ENCODE data around the gene ZNF844. TPM values are rescaled to one million over a fixed set of nuclear protein-coding genes. Genes with fewer than 3 reads are reported as not detected.

The ZNF844 gene
- total and polyA plus RNA-seq, 2 of the 8 experiments (the other 6 are each of a cell fraction or from before 2014, with no cell fraction given): 3.1 to 9.8 TPM

DNA sequence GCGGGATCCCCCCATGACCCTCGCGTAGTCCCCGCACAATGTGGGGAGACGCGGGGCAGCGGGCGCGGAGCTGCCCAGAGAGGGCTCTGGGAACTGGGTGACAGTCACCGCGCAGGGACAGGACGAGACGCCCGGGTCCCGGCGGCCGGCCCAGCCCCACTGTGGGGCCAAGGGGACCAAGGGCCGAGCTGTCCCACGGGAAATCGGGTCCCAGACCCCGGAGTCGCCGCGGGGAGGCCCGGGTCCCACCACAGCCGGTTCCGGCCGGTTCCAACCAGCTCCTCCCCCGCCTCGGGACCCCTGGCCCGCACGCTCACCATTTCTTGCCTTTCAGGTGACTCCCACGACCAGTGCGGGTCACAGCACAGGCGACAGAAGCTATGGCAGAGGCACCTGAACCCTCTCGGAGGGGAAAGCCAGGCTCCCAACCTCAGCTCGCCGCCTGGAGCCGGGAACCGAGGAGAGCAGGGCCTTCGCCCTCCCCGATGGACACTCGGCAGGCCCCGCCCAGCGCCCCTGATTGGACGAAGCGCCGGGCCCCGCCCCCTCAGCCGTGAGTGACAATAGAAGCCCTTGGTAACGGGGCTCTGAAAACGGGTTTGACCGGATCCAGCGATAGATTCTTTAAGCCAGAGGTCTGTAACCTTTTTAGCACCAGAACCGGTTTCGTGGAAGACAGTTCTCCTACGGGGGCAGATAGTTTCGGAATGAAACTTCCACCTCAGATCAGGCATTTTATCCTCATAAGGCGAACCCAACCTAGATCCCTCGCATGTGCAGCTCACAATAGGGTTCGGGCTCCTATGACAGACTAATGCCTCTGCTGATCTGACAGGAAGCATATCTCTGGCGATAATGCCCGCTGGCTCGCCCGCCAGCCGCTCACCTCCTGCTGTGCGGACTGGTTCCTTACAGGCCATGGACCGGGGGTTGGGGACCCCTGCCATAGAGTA is 29.0 kb upstream of the ZNF844 start, which contains the start of gene ZNF433 (continued):
- TF ChIP-seq EGR1 (IDR thresholded peaks at IDR 0.05; ENCODE audit: borderline replicate concordance, low read depth, low read length): 0 out of 2 replicates have a peak, but pooled peaks have one; percentile 24
- TF ChIP-seq SRF (IDR thresholded peaks at IDR 0.05; ENCODE audit: low read depth, low read length): no peak
- TF ChIP-seq, protein P1, sequence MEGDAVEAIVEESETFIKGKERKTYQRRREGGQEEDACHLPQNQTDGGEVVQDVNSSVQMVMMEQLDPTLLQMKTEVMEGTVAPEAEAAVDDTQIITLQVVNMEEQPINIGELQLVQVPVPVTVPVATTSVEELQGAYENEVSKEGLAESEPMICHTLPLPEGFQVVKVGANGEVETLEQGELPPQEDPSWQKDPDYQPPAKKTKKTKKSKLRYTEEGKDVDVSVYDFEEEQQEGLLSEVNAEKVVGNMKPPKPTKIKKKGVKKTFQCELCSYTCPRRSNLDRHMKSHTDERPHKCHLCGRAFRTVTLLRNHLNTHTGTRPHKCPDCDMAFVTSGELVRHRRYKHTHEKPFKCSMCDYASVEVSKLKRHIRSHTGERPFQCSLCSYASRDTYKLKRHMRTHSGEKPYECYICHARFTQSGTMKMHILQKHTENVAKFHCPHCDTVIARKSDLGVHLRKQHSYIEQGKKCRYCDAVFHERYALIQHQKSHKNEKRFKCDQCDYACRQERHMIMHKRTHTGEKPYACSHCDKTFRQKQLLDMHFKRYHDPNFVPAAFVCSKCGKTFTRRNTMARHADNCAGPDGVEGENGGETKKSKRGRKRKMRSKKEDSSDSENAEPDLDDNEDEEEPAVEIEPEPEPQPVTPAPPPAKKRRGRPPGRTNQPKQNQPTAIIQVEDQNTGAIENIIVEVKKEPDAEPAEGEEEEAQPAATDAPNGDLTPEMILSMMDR (IDR thresholded peaks at IDR 0.05; ENCODE audit: control extremely low read depth in 1 of 3, insufficient read depth in 1 of 3, low read depth in 1 of 3, low read length in 3 of 3): peak in 1 of 3 experiments; percentile 11; a peak in 1 of 4 replicates
- TF ChIP-seq EZH2 (IDR thresholded peaks at IDR 0.05; ENCODE audit: low read depth, low read length, severe bottlenecking): no peak
- peak; percentile 90 for TF ChIP-seq SP1 (IDR thresholded peaks at IDR 0.05; ENCODE audit: low read depth, low read length)
- TF ChIP-seq RAD21 (IDR thresholded peaks at IDR 0.05 in 1 of 2, conservative IDR thresholded peaks at IDR 0.05 in 1 of 2; ENCODE audit: low read depth in 2 of 2, low read length in 2 of 2): no peak
- TF ChIP-seq TBP (IDR thresholded peaks at IDR 0.05; ENCODE audit: low read depth, low read length): peak; percentile 55; the same call in 1 of the 2 replicates
- TF ChIP-seq ZNF274 (IDR thresholded peaks at IDR 0.05; ENCODE audit: borderline replicate concordance, extremely low read depth, low read length): no peak
- TF ChIP-seq SIX5 (IDR thresholded peaks at IDR 0.05; ENCODE audit: low read depth, low read length): no peak
- TF ChIP-seq TAF1 (IDR thresholded peaks at IDR 0.05; ENCODE audit: low read depth, low read length): peak; percentile 83
- no peak for TF ChIP-seq CHD1 (IDR thresholded peaks at IDR 0.05; ENCODE audit: low read depth, low read length)
- no peak; the same call in 1 of the 2 replicates for TF ChIP-seq KDM1A (IDR thresholded peaks at IDR 0.05; ENCODE audit: borderline replicate concordance, low read length)
- TF ChIP-seq KDM4A (IDR thresholded peaks at IDR 0.05; ENCODE audit: low read depth, low read length, severe bottlenecking): peak; percentile 71
- TF ChIP-seq ASH2L (IDR thresholded peaks at IDR 0.05; ENCODE audit: low read length): peak; percentile 97
- no peak for TF ChIP-seq SP2 (IDR thresholded peaks at IDR 0.05; ENCODE audit: low read length)

All from H1 (cell line).